ENCODE measurements around the gene SHC3.

The SHC3 gene

GRCh38 chr9:89014153-89014552 lies 164.5 kb downstream of the SHC3 start:
- no peaks in the 10 kb centered on the region for H3K79me2 ChIP-seq (ENCODE audit: control insufficient read depth, insufficient read depth, low read length, unreplicated experiment)
- H3K27ac ChIP-seq (ENCODE audit: low read depth, low read length), result no peak overlapping the region
- H3K4me1 ChIP-seq (ENCODE audit: control insufficient read depth, insufficient read depth, low read length, unreplicated experiment), result no peaks in the 10 kb centered on the region
- no peak overlapping the region for H2AFZ ChIP-seq (ENCODE audit: low read length, unreplicated experiment)
- no peaks in the 10 kb centered on the region for H3K27me3 ChIP-seq (ENCODE audit: insufficient read depth, low read length)
- H3K36me3 ChIP-seq (ENCODE audit: insufficient read depth, low read length), result no peaks in the 10 kb centered on the region; the same call in 1 of the 2 replicates
- no peak overlapping the region for H3K4me3 ChIP-seq (ENCODE audit: low read depth, low read length)

DNA sequence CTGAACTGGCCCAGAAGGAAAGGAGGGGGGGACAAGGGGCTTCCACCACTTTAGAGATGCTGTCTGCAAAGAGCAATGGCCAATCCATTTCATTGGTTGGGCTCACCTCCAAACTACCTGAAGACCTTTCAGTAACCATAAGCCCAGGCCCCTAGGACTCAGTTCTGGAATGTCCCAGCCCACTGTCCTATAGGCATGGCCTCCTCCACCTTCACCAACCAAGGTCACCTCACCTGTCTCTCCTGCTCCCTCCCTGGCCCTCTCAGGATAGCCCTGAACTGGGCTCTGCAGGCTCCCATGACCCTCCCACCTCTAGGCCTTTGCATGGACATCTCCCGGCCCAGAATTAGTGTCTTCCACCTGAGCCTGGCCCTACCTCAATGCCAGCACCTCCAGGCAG lies 165.0 kb downstream of the SHC3 start:
- no peak overlapping the region for H3K4me3 ChIP-seq (ENCODE audit: low read depth, low read length)
- H3K79me2 ChIP-seq (ENCODE audit: control insufficient read depth, insufficient read depth, low read length, unreplicated experiment), result no peaks in the 10 kb centered on the region
- H3K27me3 ChIP-seq (ENCODE audit: insufficient read depth, low read length), result no peaks in the 10 kb centered on the region
- H3K27ac ChIP-seq (ENCODE audit: low read depth, low read length), result no peak overlapping the region
- no peaks in the 10 kb centered on the region for H3K4me1 ChIP-seq (ENCODE audit: control insufficient read depth, insufficient read depth, low read length, unreplicated experiment)
- H2AFZ ChIP-seq (ENCODE audit: low read length, unreplicated experiment), result no peak overlapping the region
- no peaks in the 10 kb centered on the region; the same call in 1 of the 2 replicates for H3K36me3 ChIP-seq (ENCODE audit: insufficient read depth, low read length)

DNA sequence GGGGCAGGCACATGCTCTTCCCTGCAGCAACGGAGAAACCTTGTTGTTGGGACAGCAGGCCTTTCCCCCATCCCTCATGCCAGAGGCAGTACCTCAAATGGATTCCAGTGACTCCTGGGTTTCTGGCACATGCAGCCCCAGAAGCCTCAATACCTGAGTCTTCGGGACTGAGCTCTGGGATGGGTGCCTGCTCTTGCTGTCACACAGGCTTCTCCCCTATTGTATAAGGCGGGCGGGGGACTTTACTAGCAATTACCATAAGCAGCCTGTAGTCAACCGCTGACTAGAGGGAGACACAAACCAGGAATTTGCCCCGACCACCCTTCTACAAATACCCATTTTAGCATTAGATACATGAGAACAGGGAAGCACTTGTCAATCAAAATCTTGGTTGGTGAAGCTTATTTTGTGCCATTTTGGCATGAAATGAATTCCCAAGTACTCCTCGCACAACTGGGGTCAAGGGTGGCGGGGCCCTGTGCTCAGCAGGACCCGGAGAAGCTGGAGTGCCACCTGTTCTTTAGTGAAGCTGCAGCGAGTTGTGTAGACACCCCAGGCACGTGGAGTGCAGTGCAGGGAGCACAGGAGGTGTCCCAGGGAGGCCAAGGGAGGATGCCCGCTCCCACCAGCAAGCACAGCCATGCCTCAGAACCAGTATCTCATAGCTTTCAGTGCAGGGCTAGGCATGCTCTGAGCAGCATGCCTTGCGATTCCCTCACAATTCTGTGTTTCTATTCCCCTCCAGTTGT lies 166.2 kb downstream of the SHC3 start:
- no peak overlapping the region for H2AFZ ChIP-seq (ENCODE audit: low read length, unreplicated experiment)
- no peaks in the 10 kb centered on the region for H3K79me2 ChIP-seq (ENCODE audit: control insufficient read depth, insufficient read depth, low read length, unreplicated experiment)
- no peaks in the 10 kb centered on the region for H3K27me3 ChIP-seq (ENCODE audit: insufficient read depth, low read length)
- H3K27ac ChIP-seq (ENCODE audit: low read depth, low read length), result no peak overlapping the region
- H3K4me3 ChIP-seq (ENCODE audit: low read depth, low read length), result no peak overlapping the region
- H3K36me3 ChIP-seq (ENCODE audit: insufficient read depth, low read length), result no peaks in the 10 kb centered on the region; the same call in 1 of the 2 replicates
- no peaks in the 10 kb centered on the region for H3K4me1 ChIP-seq (ENCODE audit: control insufficient read depth, insufficient read depth, low read length, unreplicated experiment)

- H3K4me1 ChIP-seq (ENCODE audit: control insufficient read depth, insufficient read depth, low read length, unreplicated experiment), result no peaks in the 10 kb centered on the region
- no peaks in the 10 kb centered on the region; the same call in 1 of the 2 replicates for H3K36me3 ChIP-seq (ENCODE audit: insufficient read depth, low read length)
- H3K27ac ChIP-seq (ENCODE audit: low read depth, low read length), result no peak overlapping the region
- H2AFZ ChIP-seq (ENCODE audit: low read length, unreplicated experiment), result no peak overlapping the region
- H3K79me2 ChIP-seq (ENCODE audit: control insufficient read depth, insufficient read depth, low read length, unreplicated experiment), result no peaks in the 10 kb centered on the region
- no peaks in the 10 kb centered on the region for H3K27me3 ChIP-seq (ENCODE audit: insufficient read depth, low read length)
- H3K4me3 ChIP-seq (ENCODE audit: low read depth, low read length), result no peak overlapping the region
These were observed 166.9 kb downstream of the SHC3 start for GRCh38 chr9:89011683-89012082.

- Histone ChIP-seq H2AFZ (ENCODE audit: low read length, unreplicated experiment) (no peak overlapping the region), H3K27ac (ENCODE audit: low read depth, low read length) (no peak overlapping the region), H3K4me1 (ENCODE audit: control insufficient read depth, insufficient read depth, low read length, unreplicated experiment) (peaks cover 7% of the 10 kb centered on the region), H3K79me2 (ENCODE audit: control insufficient read depth, insufficient read depth, low read length, unreplicated experiment) (no peaks in the 10 kb centered on the region), H3K36me3 (ENCODE audit: insufficient read depth, low read length) (no peaks in the 10 kb centered on the region; the same call in 1 of the 2 replicates), H3K27me3 (ENCODE audit: insufficient read depth, low read length) (no peaks in the 10 kb centered on the region), H3K4me3 (ENCODE audit: low read depth, low read length) (no peak overlapping the region)
These were observed 168.0 kb downstream of the SHC3 start for GRCh38 chr9:89010526-89011111.

DNA sequence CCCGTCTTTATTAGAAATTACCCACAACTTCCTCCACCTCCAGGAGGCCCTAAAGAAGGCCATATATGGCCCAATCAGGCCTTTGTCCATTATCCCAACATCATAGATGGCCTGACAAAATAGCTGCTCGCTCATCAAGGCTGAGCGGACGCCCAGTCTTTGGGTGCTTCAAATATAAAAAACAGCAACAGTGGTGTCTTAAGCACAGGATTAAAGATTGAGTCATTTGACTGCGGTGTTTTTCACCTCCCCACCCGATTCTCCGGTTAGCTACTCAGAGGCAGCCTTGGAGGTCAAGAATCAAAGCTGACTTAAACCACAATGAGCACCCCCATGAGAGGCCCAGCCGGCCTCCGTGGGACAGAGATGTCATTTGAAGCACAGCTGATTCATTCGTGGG lies 168.6 kb downstream of the SHC3 start:
- H3K79me2 ChIP-seq (ENCODE audit: control insufficient read depth, insufficient read depth, low read length, unreplicated experiment), result no peaks in the 10 kb centered on the region
- H3K36me3 ChIP-seq (ENCODE audit: insufficient read depth, low read length), result no peaks in the 10 kb centered on the region; the same call in 1 of the 2 replicates
- H3K27ac ChIP-seq (ENCODE audit: low read depth, low read length), result no peak overlapping the region
- H2AFZ ChIP-seq (ENCODE audit: low read length, unreplicated experiment), result no peak overlapping the region
- peaks cover 7% of the 10 kb centered on the region for H3K4me1 ChIP-seq (ENCODE audit: control insufficient read depth, insufficient read depth, low read length, unreplicated experiment)
- H3K4me3 ChIP-seq (ENCODE audit: low read depth, low read length), result no peak overlapping the region
- H3K27me3 ChIP-seq (ENCODE audit: insufficient read depth, low read length), result no peaks in the 10 kb centered on the region

GRCh38 chr9:89009546-89009840 lies 169.1 kb downstream of the SHC3 start:
- Histone ChIP-seq H2AFZ (ENCODE audit: low read length, unreplicated experiment) (no peak overlapping the region), H3K27ac (ENCODE audit: low read depth, low read length) (no peak overlapping the region), H3K27me3 (ENCODE audit: insufficient read depth, low read length) (no peaks in the 10 kb centered on the region), H3K4me1 (ENCODE audit: control insufficient read depth, insufficient read depth, low read length, unreplicated experiment) (peaks cover 7% of the 10 kb centered on the region), H3K4me3 (ENCODE audit: low read depth, low read length) (no peak overlapping the region), H3K36me3 (ENCODE audit: insufficient read depth, low read length) (no peaks in the 10 kb centered on the region; the same call in 1 of the 2 replicates), H3K79me2 (ENCODE audit: control insufficient read depth, insufficient read depth, low read length, unreplicated experiment) (no peaks in the 10 kb centered on the region)

DNA sequence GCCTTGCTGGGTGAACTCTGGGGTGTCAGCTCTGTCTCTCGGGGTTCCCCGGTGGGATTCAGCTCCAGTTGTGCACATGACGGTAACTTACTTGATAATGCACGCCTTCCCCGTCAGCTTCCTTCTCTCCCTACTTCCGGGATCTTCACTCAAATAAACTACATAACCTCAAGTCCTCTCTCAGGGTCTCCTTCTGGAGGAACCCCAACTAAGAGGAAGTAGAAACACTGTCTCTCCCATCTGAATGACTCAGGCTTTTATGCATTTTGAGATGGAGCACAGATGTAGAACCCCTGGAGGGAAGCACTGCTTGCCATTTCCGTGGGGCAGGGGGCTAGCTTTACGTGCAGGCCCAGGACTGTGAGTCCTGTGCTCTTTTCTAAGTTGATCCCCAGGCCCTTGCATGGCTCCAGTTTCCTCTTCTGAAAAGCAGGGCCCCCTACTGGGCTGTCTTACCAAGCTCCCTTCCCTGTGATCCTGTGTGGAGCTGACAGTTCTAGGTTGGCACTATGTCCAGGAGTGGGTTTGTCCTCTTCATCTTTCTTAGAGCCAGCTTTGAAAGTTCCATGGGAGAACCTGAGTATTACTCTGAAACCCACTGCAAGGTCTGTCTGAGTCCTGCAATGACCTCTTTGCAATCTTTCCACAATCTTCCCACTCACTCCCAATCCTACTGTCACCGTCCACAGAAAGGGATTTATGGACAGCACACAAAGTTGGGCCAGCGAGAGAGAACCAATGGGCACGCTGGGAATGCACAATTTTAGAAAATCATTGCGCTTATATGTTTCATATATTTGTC lies 169.7 kb downstream of the SHC3 start:
- Histone ChIP-seq H2AFZ (ENCODE audit: low read length, unreplicated experiment) (no peak overlapping the region), H3K4me3 (ENCODE audit: low read depth, low read length) (no peak overlapping the region)

DNA sequence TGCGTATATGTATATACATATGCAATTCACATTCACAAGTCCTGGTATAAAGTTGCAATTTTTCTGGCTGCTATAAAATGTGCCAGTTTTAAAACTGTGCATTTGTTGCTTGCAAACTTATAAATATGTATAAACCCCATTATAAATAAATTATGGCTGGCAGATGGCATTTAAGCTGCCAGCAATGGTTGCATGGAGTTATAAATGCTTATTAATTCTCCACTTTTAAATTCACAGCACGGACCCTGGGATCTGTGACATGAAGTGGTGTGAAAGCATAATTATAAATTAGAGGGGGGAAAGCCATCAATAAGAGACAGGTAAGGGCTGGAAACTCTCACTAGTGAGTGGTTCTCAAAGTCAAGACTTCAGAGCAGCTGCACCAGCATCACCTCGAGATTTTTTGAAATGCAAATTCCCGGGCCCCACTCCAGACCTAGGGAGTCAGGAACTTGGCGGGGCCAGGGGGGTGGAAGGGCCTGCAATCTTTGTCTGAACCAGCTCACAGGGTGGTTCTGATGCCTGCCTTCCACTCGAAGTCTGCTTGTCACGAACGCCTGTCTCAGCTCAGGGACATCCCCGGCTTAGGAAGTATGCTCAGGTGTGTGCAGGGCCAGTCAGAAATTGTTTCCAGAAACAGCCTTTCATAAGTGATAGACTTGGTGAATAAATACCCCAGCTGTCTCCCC lies 170.4 kb downstream of the SHC3 start:
- H3K79me2 ChIP-seq (ENCODE audit: control insufficient read depth, insufficient read depth, low read length, unreplicated experiment), result peaks cover 7% of the 10 kb centered on the region
- H3K27ac ChIP-seq (ENCODE audit: low read depth, low read length), result no peak overlapping the region
- no peak overlapping the region for H3K4me3 ChIP-seq (ENCODE audit: low read depth, low read length)
- H3K27me3 ChIP-seq (ENCODE audit: insufficient read depth, low read length), result no peaks in the 10 kb centered on the region
- peaks cover 7% of the 10 kb centered on the region for H3K4me1 ChIP-seq (ENCODE audit: control insufficient read depth, insufficient read depth, low read length, unreplicated experiment)
- peaks cover 6% of the 10 kb centered on the region for H3K36me3 ChIP-seq (ENCODE audit: insufficient read depth, low read length)
- no peak overlapping the region for H2AFZ ChIP-seq (ENCODE audit: low read length, unreplicated experiment)

More for the DNA sequence above, 169.7 kb downstream of the SHC3 start:
- no peak overlapping the region for H3K27ac ChIP-seq (ENCODE audit: low read depth, low read length)
- no peaks in the 10 kb centered on the region for H3K79me2 ChIP-seq (ENCODE audit: control insufficient read depth, insufficient read depth, low read length, unreplicated experiment)
- H3K4me1 ChIP-seq (ENCODE audit: control insufficient read depth, insufficient read depth, low read length, unreplicated experiment), result peaks cover 7% of the 10 kb centered on the region
- H3K36me3 ChIP-seq (ENCODE audit: insufficient read depth, low read length), result peaks cover under 1% of the 10 kb centered on the region
- no peaks in the 10 kb centered on the region for H3K27me3 ChIP-seq (ENCODE audit: insufficient read depth, low read length)
